Coronary artery (tissue), 2 donors: ENCODE measurements around the gene CEP162.
"Not testable (repeated sequence)": the region's sequence is repeated elsewhere in the genome, so short reads cannot be mapped to it uniquely, and the experiment has no call there.

ENCODE experiments used
- DNase-seq: peaks from one replicate; pipeline ENCODE4 v3.0.0-alpha.2; 2017; ENCODE audit warnings: low spot score
- H3K27ac ChIP-seq, 2 donors: fragments of 200-600 bp; sonication (generic); one replicate each; pipeline ENCODE4 v1.5.1; 2016 to 2019
- H3K4me3 ChIP-seq: fragments of 200-600 bp; sonication (generic); 2 replicates; pipeline ENCODE4 v1.5.1; 2016; ENCODE audit warnings: mild to moderate bottlenecking, moderate library complexity
- TF ChIP-seq, protein P1 (sequence below): fragments of 200-600 bp; sonication (generic); IDR thresholded peaks from one replicate; pipeline ENCODE4 v1.5.1; 2019; ENCODE audit warnings: antibody characterized with exemption

CEP162 gene

DNA sequence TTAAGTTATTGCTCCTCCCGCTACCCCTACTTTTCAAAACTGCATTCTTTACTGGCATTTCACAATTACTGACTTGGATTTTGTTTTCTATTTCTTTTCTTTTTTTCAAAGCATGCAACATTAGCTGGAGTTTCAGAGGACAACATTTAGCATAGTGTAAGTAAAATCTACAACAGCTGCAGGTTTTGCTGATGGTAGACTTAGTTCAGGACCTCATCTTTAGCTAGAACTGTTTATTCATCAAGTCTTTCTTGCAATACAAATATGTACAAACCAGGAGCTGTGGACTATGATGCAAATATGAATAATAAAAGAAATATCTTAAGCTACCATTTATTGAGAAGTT is 728 bp upstream of the CEP162 start:
- Histone ChIP-seq H3K4me3 (peak overlapping the region; percentile 81), H3K27ac (peak overlapping the region; percentile 77 to 97)
- TF ChIP-seq, protein P1, sequence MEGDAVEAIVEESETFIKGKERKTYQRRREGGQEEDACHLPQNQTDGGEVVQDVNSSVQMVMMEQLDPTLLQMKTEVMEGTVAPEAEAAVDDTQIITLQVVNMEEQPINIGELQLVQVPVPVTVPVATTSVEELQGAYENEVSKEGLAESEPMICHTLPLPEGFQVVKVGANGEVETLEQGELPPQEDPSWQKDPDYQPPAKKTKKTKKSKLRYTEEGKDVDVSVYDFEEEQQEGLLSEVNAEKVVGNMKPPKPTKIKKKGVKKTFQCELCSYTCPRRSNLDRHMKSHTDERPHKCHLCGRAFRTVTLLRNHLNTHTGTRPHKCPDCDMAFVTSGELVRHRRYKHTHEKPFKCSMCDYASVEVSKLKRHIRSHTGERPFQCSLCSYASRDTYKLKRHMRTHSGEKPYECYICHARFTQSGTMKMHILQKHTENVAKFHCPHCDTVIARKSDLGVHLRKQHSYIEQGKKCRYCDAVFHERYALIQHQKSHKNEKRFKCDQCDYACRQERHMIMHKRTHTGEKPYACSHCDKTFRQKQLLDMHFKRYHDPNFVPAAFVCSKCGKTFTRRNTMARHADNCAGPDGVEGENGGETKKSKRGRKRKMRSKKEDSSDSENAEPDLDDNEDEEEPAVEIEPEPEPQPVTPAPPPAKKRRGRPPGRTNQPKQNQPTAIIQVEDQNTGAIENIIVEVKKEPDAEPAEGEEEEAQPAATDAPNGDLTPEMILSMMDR: no peak
- no peak for DNase-seq

DNA sequence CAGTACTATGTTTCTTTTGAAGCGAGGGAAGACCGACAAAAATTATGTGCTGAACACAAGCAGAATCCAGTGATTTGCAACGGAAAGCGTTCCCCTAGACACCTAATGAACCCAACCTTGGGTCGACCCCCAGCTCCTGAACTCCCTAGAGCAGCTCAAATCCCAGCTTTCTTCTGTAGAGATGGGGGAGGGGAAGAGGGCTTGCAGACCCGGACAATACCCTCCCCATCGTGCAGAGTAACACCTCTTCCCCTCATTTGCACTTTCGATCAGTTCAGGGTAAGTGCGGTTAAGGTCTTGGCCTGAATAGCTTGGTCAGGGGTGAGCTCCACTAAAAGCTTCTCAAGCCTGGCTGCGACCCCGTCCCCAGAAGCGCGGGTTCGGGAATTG is 404 bp downstream of the CEP162 start:
- peak overlapping the region; percentile 77 to 97 for H3K27ac ChIP-seq
- DNase-seq: no peak
- H3K4me3 ChIP-seq: peak overlapping the region; percentile 81
- TF ChIP-seq, protein P1: no peak

DNA sequence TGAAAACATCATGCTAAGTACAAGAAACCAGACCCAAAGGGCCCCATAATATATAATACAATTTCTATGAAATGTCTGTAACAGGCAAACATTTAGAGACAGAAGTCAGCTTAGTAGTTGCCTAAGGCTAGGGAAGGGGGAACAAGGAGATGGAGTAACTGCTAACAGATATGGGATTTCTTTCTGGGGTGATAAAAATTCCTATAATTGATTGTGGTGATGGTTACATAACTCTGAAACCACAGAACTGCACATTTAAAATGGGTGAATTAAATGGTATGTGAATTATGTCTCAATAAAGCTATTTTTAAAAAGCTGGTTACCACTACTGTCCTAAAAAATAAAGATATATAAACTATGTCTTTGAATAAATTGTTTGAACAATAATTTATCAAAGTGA is 3.2 kb downstream of the CEP162 start:
- Histone ChIP-seq H3K27ac (no peak overlapping the region), H3K4me3 (no peak overlapping the region)
- DNase-seq: no peak
- TF ChIP-seq, protein P1: no peak

DNA sequence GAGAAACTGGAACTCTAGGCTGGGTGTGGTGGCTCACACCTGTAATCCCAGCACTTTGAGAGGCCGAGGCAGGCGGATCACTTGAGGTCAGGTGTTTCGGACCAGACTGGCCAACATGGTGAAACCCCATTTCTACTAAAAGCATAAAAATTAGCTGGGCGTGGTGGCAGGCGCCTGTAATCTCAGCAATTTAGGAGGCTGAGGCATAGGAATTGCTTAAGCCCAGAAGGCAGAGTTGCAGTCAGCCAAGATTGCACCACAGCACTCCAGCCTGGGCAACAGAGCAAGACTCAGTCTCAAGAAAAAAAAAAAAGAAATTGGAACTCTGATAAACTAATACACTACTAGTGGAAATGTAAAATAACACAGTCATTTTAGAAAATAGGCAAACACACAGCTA is 3.8 kb downstream of the CEP162 start:
- not testable (repeated sequence) for H3K4me3 ChIP-seq, DNase-seq, H3K27ac ChIP-seq

DNA sequence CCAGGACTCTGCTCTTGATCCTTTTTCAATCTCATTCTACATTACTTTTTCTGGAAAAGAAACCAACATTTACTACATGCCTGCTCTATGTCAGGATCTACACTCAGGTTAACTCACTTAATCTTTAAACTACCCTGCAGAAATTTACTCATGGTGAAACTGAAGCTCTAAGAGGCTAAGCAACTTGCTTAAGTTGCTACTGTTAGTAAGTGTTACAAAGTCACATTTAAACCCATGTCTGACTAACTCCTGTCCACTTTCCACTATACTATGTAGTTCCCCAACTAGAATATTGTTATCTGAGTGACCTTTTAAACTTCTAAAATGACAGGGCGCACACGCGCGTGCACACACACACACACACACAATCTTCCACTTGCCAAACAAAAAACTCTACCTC is 5.0 kb downstream of the CEP162 start:
- TF ChIP-seq, protein P1: no peak
- H3K4me3 ChIP-seq: no peak overlapping the region
- no peak overlapping the region for H3K27ac ChIP-seq
- DNase-seq: no peak

DNA sequence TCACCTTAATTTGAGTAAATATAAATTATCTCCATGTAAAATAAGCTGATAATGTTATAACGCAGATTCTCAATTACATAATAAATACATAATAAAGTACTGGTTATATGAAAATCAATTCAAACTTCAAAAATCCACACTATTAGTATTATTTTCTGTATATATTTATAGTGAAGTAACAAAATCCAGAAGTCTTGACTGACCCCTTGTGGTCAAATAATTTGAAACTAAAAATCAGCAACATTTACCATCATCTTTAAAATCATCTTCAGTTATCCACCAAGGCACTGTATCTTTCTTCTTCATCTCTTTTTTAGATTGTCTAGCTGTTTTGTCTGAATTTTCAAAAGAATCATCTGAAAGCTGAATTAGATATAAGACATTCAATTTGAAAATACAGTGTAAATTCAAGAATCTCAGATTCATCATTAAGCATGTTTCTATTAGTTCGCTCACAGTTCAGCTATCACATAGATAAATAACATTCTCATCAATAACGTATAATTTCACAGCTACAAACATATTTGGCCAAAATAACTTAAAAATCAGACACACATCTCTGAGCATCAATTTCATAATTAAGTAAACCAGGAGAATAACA is 6.5 kb downstream of the CEP162 start:
- no peak overlapping the region for H3K4me3 ChIP-seq
- TF ChIP-seq, protein P1: peak; percentile 43
- DNase-seq: no peak
- H3K27ac ChIP-seq: no peak overlapping the region

DNA sequence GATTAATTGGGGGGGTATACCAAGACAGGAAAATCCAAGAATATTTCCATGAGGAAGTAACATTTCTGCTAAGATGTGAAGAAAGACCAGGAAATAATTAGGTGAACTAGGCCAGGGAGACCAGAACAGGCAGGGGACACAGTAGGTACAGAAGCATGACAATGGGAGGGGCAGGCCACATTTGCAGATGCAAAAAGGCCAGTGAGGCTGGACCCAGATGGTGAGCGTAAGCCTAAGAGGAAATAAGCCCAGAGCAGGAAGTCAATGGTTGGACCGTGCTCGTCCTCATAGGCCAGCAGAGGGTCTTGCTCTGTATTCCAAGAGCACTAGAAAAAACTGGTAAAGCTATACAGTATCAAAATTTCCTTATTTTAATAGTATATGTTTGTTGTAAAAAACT is 9.4 kb downstream of the CEP162 start:
- TF ChIP-seq, protein P1: no peak
- DNase-seq: no peak
- H3K27ac ChIP-seq: no peak overlapping the region
- H3K4me3 ChIP-seq: no peak overlapping the region

DNA sequence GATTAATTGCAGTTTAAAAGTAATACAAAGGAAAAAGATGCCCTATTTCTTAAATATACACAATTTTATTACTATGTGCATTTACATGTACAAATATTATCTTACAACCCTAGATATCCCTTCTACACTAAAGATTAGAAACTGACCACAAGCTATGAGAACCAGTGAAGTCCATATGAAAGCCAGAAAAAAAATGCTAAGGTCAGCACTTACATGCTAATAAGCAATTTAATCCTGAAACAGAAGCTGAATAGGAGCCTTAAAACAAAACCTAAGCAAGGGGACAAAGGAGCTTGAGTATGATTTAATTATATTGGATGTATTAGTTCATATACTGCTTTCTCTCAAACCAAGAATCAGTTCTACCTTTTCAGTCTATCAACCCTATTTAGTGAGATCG is 14.2 kb downstream of the CEP162 start:
- H3K27ac ChIP-seq: no peak overlapping the region
- no peak overlapping the region for H3K4me3 ChIP-seq
- DNase-seq: no peak
- TF ChIP-seq, protein P1: no peak
